Hepatocyte (in vitro differentiated cells): ENCODE measurements around the gene PURA. TPM values are rescaled to one million over a fixed set of nuclear protein-coding genes. Genes with fewer than 3 reads are reported as not detected.

Experiments
- DNase-seq: peaks from one replicate; pipeline ENCODE4 v3.0.0-alpha.2; 2016; ENCODE audit warnings: low spot score
- H2AFZ ChIP-seq: fragments of 200-600 bp; sonication (generic); 2 replicates; pipeline ENCODE4 v1.6.0; 2016; ENCODE audit warnings: antibody characterized with exemption, mild to moderate bottlenecking
- H3K27ac ChIP-seq: fragments of 200-600 bp; sonication (generic); 2 replicates; pipeline ENCODE4 v1.5.1; 2016; ENCODE audit warnings: mild to moderate bottlenecking
- H3K27me3 ChIP-seq: fragments of 200-600 bp; sonication (generic); 2 replicates; pipeline ENCODE4 v1.6.1; 2016
- H3K36me3 ChIP-seq: fragments of 200-600 bp; sonication (generic); replicated peaks from 2 replicates; pipeline ENCODE4 v1.5.1; 2016; ENCODE audit warnings: low read depth; ENCODE audit not compliant: insufficient read depth
- H3K4me1 ChIP-seq: fragments of 200-600 bp; sonication (generic); 2 replicates; pipeline ENCODE4 v1.5.1; 2016; ENCODE audit warnings: mild to moderate bottlenecking, moderate library complexity; ENCODE audit not compliant: insufficient read depth
- H3K4me2 ChIP-seq: fragments of 200-600 bp; sonication (generic); 2 replicates; pipeline ENCODE4 v1.6.0; 2016
- H3K4me3 ChIP-seq: fragments of 200-600 bp; sonication (generic); 2 replicates; pipeline ENCODE4 v1.5.1; 2016; ENCODE audit warnings: mild to moderate bottlenecking
- H3K79me2 ChIP-seq: fragments of 200-600 bp; sonication (generic); 2 replicates; pipeline ENCODE4 v1.6.0; 2017; ENCODE audit warnings: mild to moderate bottlenecking
- H3K9me2 ChIP-seq: fragments of 200-600 bp; sonication (generic); replicated peaks from 2 replicates; pipeline ENCODE4 v1.6.0; 2017; ENCODE audit warnings: mild to moderate bottlenecking; ENCODE audit not compliant: insufficient read depth
- H3K9me3 ChIP-seq: fragments of 200-600 bp; sonication (generic); 2 replicates; pipeline ENCODE4 v1.5.1; 2016; ENCODE audit warnings: low read depth, mild to moderate bottlenecking
- H4K20me1 ChIP-seq: fragments of 200-600 bp; sonication (generic); 2 replicates; pipeline ENCODE4 v1.6.0; 2016; ENCODE audit warnings: mild to moderate bottlenecking; ENCODE audit not compliant: insufficient read depth, poor library complexity, severe bottlenecking
- CTCF ChIP-seq: fragments of 200-600 bp; sonication (generic); IDR thresholded peaks from 2 replicates; pipeline ENCODE4 v1.5.1; 2016; ENCODE audit warnings: antibody characterized with exemption, mild to moderate bottlenecking; ENCODE audit not compliant: poor library complexity
- EZH2 ChIP-seq: fragments of 200-600 bp; sonication (generic); IDR thresholded peaks from 2 replicates; pipeline ENCODE4 v1.6.1; 2016; ENCODE audit warnings: antibody characterized with exemption, mild to moderate bottlenecking, borderline replicate concordance
- EZH2phosphoT487 ChIP-seq: fragments of 200-600 bp; sonication (generic); IDR thresholded peaks from one replicate; pipeline ENCODE4 v1.6.1; 2018; ENCODE audit warnings: antibody characterized with exemption, mild to moderate bottlenecking, low read depth, moderate library complexity; ENCODE audit not compliant: unreplicated experiment, severe bottlenecking
- WGBS: methylation state at CpG from one replicate; pipeline ENCODE4 v1.1.6; 2016; ENCODE audit warnings: low lambda C conversion rate; ENCODE audit errors: missing lambda C conversion rate; 5-methylcytosine and 5-hydroxymethylcytosine counted together
- polyA plus RNA-seq: library from polyadenylated mRNA; unstranded; fragments of >200 nt; fragmentation: Nextera tagmentation; extraction: Ambion mirVana; gene quantifications from 2 replicates; pipeline ENCODE4 v1.2.1, GENCODE V29; 2016
- total RNA-seq: library from RNA; depleted of rRNA; stranded (reverse); fragments of >200 nt; gene quantifications from 2 replicates; pipeline ENCODE4 v1.2.3, GENCODE V29; 2014

The PURA gene
- total and polyA plus RNA-seq, 2 experiments from 2014 or later: 7.4 to 13.8 TPM

DNA sequence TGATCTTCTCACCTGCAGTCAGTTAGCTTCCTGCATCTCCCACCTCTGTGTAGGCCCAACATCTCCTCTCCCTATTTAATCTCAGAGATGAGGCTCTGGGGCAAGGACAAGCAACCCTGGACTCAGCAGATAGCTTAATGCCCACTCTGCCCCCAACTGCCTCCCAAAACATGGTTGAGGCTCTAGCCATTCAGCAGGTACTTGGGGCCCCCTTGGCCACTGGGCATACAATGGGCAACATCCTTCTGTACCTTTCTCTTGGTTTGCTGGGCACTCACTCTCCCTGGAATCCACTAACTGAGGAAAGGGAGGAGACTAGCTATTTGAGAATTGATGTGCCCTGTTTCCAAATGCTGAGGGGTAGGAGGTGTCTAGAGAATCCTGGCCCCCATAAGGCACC is 21.2 kb downstream of the PURA start:
- no peak for DNase-seq

GRCh38 chr5:140136624-140137023 is 22.7 kb downstream of the PURA start:
- no peaks in the 10 kb centered on the region for H3K4me1 ChIP-seq
- H4K20me1 ChIP-seq: no peaks in the 10 kb centered on the region
- 86% methylated on average over 1 of the region's 1 CpG for WGBS
- no peak overlapping the region for H2AFZ ChIP-seq
- no peaks in the 10 kb centered on the region for H3K27me3 ChIP-seq
- no peak for DNase-seq
- H3K4me3 ChIP-seq: no peak overlapping the region
- TF ChIP-seq EZH2phosphoT487: no peak
- TF ChIP-seq EZH2: no peak
- TF ChIP-seq CTCF: no peak
- H3K9me3 ChIP-seq: no peaks in the 10 kb centered on the region
- no peak overlapping the region for H3K4me2 ChIP-seq
- no peaks in the 10 kb centered on the region for H3K9me2 ChIP-seq
- H3K27ac ChIP-seq: no peak overlapping the region
- H3K36me3 ChIP-seq: no peaks in the 10 kb centered on the region
- peaks cover 4% of the 10 kb centered on the region for H3K79me2 ChIP-seq

More for the DNA sequence above, 21.2 kb downstream of the PURA start:
- Histone ChIP-seq H3K4me2 (no peak overlapping the region), H3K9me2 (no peaks in the 10 kb centered on the region), H3K79me2 (peaks cover 4% of the 10 kb centered on the region), H3K27me3 (no peaks in the 10 kb centered on the region), H3K4me1 (no peaks in the 10 kb centered on the region), H2AFZ (no peak overlapping the region), H3K9me3 (no peaks in the 10 kb centered on the region), H3K4me3 (no peak overlapping the region), H3K27ac (no peak overlapping the region), H3K36me3 (no peaks in the 10 kb centered on the region), H4K20me1 (no peaks in the 10 kb centered on the region)
- TF ChIP-seq CTCF: no peak
- TF ChIP-seq EZH2: no peak
- no peak for TF ChIP-seq EZH2phosphoT487

DNA sequence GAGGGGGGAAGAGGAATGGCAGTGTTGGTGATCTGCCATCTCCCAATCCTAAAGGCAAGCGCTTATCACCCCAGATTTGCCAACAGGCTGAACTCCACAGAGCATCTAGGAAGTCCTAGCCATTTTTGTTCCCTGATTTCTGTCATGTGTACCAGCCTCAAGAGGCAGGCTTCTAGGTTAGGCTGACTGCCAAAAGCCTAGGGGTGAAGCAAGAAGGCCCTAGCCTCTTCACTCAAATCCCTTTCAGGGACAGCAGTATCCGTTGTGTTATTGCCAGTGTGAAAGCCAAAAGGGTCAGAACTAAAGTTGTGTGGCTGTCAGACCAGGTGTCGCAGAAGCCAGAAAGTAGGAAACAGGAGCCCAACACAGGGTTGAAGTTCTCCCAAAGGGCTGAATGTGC is 26.5 kb downstream of the PURA start:
- H2AFZ ChIP-seq: no peak overlapping the region
- peaks cover 3% of the 10 kb centered on the region for H3K27me3 ChIP-seq
- peaks cover 4% of the 10 kb centered on the region for H3K79me2 ChIP-seq
- peaks cover 6% of the 10 kb centered on the region for H4K20me1 ChIP-seq
- H3K4me2 ChIP-seq: no peak overlapping the region
- H3K9me3 ChIP-seq: no peaks in the 10 kb centered on the region
- no peak for DNase-seq
- 88% methylated on average over 3 of the region's 3 CpGs for WGBS
- H3K27ac ChIP-seq: no peak overlapping the region
- no peak for TF ChIP-seq EZH2phosphoT487
- no peak for TF ChIP-seq CTCF
- TF ChIP-seq EZH2: no peak
- H3K36me3 ChIP-seq: no peaks in the 10 kb centered on the region
- H3K9me2 ChIP-seq: no peaks in the 10 kb centered on the region
- peaks cover 2% of the 10 kb centered on the region for H3K4me1 ChIP-seq
- no peak overlapping the region for H3K4me3 ChIP-seq

DNA sequence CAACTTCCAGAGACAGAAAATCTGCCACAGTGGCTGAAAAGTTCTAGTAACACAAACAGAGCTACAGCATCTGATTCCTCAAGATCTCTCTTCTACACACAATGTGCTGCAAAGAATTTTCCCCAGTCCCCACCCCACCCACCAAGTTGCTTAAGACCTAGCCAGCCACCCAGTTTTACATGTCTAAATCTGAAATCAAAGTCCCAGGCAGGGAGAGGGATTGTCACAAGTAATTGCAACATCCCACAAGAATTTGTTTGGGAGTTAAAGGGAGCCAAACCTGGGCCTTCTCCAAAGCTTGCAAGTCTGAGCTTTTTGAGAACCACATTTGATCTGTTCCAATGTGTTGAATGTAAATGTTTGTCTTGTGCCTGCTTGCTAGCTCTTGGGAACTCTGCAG is 27.3 kb downstream of the PURA start:
- Histone ChIP-seq H3K4me3 (no peak overlapping the region), H3K4me2 (no peak overlapping the region), H3K4me1 (peaks cover 8% of the 10 kb centered on the region), H3K79me2 (peaks cover 4% of the 10 kb centered on the region), H3K36me3 (no peaks in the 10 kb centered on the region), H4K20me1 (peaks cover 8% of the 10 kb centered on the region), H2AFZ (no peak overlapping the region), H3K9me2 (no peaks in the 10 kb centered on the region), H3K27me3 (peaks cover 8% of the 10 kb centered on the region), H3K27ac (no peak overlapping the region), H3K9me3 (no peaks in the 10 kb centered on the region)
- DNase-seq: no peak
- TF ChIP-seq EZH2phosphoT487: no peak
- no peak for TF ChIP-seq EZH2
- TF ChIP-seq CTCF: no peak
